AG09309 (cell line): ENCODE results near the gene CLTA.

ENCODE experiments used
- DNase-seq: peaks from one replicate; pipeline ENCODE4 v3.0.0-alpha.2; 2010; ENCODE audit warnings: low read depth
- H3K4me3 ChIP-seq: 2 replicates; pipeline ENCODE4 v1.5.1; 2011; ENCODE audit warnings: mild to moderate bottlenecking, low read depth, low read length, moderate library complexity; ENCODE audit not compliant: control insufficient read depth
- CTCF ChIP-seq: IDR thresholded peaks from 2 replicates; pipeline ENCODE4 v1.5.1; 2011; ENCODE audit warnings: mild to moderate bottlenecking, low read depth, low read length, inconsistent platforms; ENCODE audit not compliant: insufficient read depth, control insufficient read depth; ENCODE audit errors: missing control alignments

CLTA gene

GRCh38 chr9:36249189-36249588 is 58.5 kb downstream of the CLTA start:
- TF ChIP-seq CTCF, result no peak

GRCh38 chr9:36250079-36250478 is 59.4 kb downstream of the CLTA start:
- no peak for DNase-seq
- no peak overlapping the region for H3K4me3 ChIP-seq
- no peak for TF ChIP-seq CTCF

More at GRCh38 chr9:36249189-36249588, 58.5 kb downstream of the CLTA start:
- no peak overlapping the region for H3K4me3 ChIP-seq
- DNase-seq, result no peak

- no peak for DNase-seq
- TF ChIP-seq CTCF, result no peak
- no peak overlapping the region for H3K4me3 ChIP-seq
These were observed 60.7 kb downstream of the CLTA start for GRCh38 chr9:36251428-36251827.

GRCh38 chr9:36258208-36258995 is 67.7 kb downstream of the CLTA start, which contains the start of gene GNE:
Gene GNE, minus strand, starts transcription at chr9:36258448. Its CDS starts 9,093 bp downstream, at chr9:36249355.
- no peak for TF ChIP-seq CTCF
- DNase-seq, result peak; percentile 82
- peak within 1 kb of the TSS; percentile 98 for H3K4me3 ChIP-seq

GRCh38 chr9:36258996-36259533 is 68.3 kb downstream of the CLTA start:
- no peak for TF ChIP-seq CTCF
- no peak for DNase-seq
- H3K4me3 ChIP-seq, result peak overlapping the region; percentile 98
